A549 (cell line): ENCODE results near the gene SPTLC3. TPM values are rescaled to one million over a fixed set of nuclear protein-coding genes. Genes with fewer than 3 reads are reported as not detected.

Experiments used
- ATAC-seq, 2 experiments: fragments of 200-7000 bp in 1 of 2; fragments of >200 bp in 1 of 2; cut with Nextera tagmentation in 1 of 2; cut with Tn5 transposase in 1 of 2; 3 replicates each; pipeline versions ENCODE4 v1.8.0 to v1.9.1; 2018 to 2020; ENCODE audit warnings: mild to moderate bottlenecking in 1 of 2, moderate library complexity in 1 of 2
- CTCF ChIA-PET: fragments of 300-600 bp; sonication (Branson Sonifier 250); formaldehyde crosslinking; extraction: SDS; loops from one replicate; lab custom pipeline; 2021; ENCODE audit warnings: antibody characterized with exemption, inconsistent platforms; lab: Yijun Ruan, JAX
- POLR2A ChIA-PET: fragments of 350-600 bp; formaldehyde crosslinking; extraction: SDS; loops from one replicate; lab custom pipeline; 2021; ENCODE audit warnings: antibody characterized with exemption, inconsistent platforms; lab: Yijun Ruan, JAX
- DNase-seq, 2 experiments: peaks; one replicate each; pipeline versions ENCODE4 v3.0.0 to v3.0.0-alpha.2; 2011 to 2016; ENCODE audit warnings: low read depth in 1 of 2, low spot score in 1 of 2
- FAIRE-seq: peaks from 2 replicates; lab custom pipeline; 2011; peaks lifted over from hg19 to GRCh38; lab: Jason Lieb, UNC
- H3K27ac ChIP-seq, 2 experiments: fragments of >200 bp; sonication (Bioruptor Twin); formaldehyde crosslinking; 3 replicates each; pipeline ENCODE4 v1.5.1; 2016 to 2017
- H3K4me1 ChIP-seq: fragments of >200 bp; sonication (Bioruptor Twin); formaldehyde crosslinking; 3 replicates; pipeline ENCODE4 v1.6.1; 2016
- H3K4me2 ChIP-seq: fragments of >200 bp; sonication (Bioruptor Twin); formaldehyde crosslinking; 3 replicates; pipeline ENCODE4 v1.6.1; 2016
- H3K4me3 ChIP-seq: fragments of >200 bp; sonication (Bioruptor Twin); formaldehyde crosslinking; 3 replicates; pipeline ENCODE4 v1.5.1; 2016
- H3K9me3 ChIP-seq: fragments of >200 bp; sonication (Bioruptor Twin); formaldehyde crosslinking; 3 replicates; pipeline ENCODE4 v1.6.1; 2016
- CBX8 ChIP-seq: fragments of 200-600 bp; sonication (generic); IDR thresholded peaks from 2 replicates; pipeline ENCODE4 v1.6.1; 2016
- FOXS1 ChIP-seq: fragments of 250-450 bp; sonication (Bioruptor Pico); IDR thresholded peaks from 2 replicates; pipeline ENCODE4 v1.5.0; 2020; ENCODE audit warnings: mild to moderate bottlenecking, moderate library complexity
- HDAC2 ChIP-seq: fragments of 200-600 bp; sonication (generic); IDR thresholded peaks from 2 replicates; pipeline ENCODE4 v1.6.1; 2016
- HOXB5 ChIP-seq: fragments of 250-450 bp; sonication (Bioruptor Pico); IDR thresholded peaks from 2 replicates; pipeline ENCODE4 v1.5.0; 2020; ENCODE audit warnings: mild to moderate bottlenecking, moderate library complexity
- KDM5A ChIP-seq: fragments of 200-600 bp; sonication (generic); IDR thresholded peaks from 2 replicates; pipeline ENCODE4 v1.6.1; 2016; ENCODE audit warnings: antibody characterized with exemption, mild to moderate bottlenecking
- RARB ChIP-seq: fragments of 250-450 bp; sonication (Bioruptor Pico); IDR thresholded peaks from 2 replicates; pipeline ENCODE4 v1.8.0; 2021; ENCODE audit warnings: mild to moderate bottlenecking, moderate library complexity
- RFX5 ChIP-seq: fragments of 450-650 bp; IDR thresholded peaks from 2 replicates; pipeline ENCODE4 v1.7.1; 2014; ENCODE audit warnings: antibody characterized with exemption, mild to moderate bottlenecking, moderate library complexity
- ZFP36 ChIP-seq: fragments of 450-650 bp; IDR thresholded peaks from 2 replicates; pipeline ENCODE4 v1.6.1; 2014; ENCODE audit warnings: borderline replicate concordance; ENCODE audit not compliant: partially characterized antibody
- ZSCAN20 ChIP-seq: fragments of 250-450 bp; sonication (Bioruptor Pico); IDR thresholded peaks from 2 replicates; pipeline ENCODE4 v1.8.0; 2022; ENCODE audit warnings: mild to moderate bottlenecking, moderate library complexity
- WGBS: methylation state at CpG from one replicate; pipeline ENCODE4 v1.1.6; 2017; ENCODE audit errors: missing lambda C conversion rate; 5-methylcytosine and 5-hydroxymethylcytosine counted together
- polyA plus RNA-seq, 4 experiments: library from polyadenylated mRNA; depleted of rRNA in 3 of 4; stranded (reverse); fragments of >200 nt; fragmentation: RNase III in 1 of 4; extraction: RNeasy Plus Mini Kit Qiagen cat#74134 plus additional on column Dnase treatment in 1 of 4; gene quantifications; 2 replicates in 3 of 4; 3 replicates in 1 of 4; pipeline ENCODE4 v1.2.3, GENCODE V29; 2011 to 2017
- TF ChIP-seq, protein P1 (sequence below): fragments of 200-600 bp; sonication (generic); IDR thresholded peaks from 2 replicates; pipeline ENCODE4 v1.6.1; 2016; ENCODE audit warnings: antibody characterized with exemption, mild to moderate bottlenecking, moderate library complexity
- TF ChIP-seq, protein P2 (sequence below): fragments of 250-450 bp; sonication (Bioruptor Pico); IDR thresholded peaks from 2 replicates; pipeline ENCODE4 v1.5.0; 2020; ENCODE audit warnings: low read depth, mild to moderate bottlenecking, moderate library complexity

The SPTLC3 gene
- polyA plus RNA-seq, 2 of the 4 experiments (the other 2 are of a cell fraction), result 0.10 to 0.57 TPM

DNA sequence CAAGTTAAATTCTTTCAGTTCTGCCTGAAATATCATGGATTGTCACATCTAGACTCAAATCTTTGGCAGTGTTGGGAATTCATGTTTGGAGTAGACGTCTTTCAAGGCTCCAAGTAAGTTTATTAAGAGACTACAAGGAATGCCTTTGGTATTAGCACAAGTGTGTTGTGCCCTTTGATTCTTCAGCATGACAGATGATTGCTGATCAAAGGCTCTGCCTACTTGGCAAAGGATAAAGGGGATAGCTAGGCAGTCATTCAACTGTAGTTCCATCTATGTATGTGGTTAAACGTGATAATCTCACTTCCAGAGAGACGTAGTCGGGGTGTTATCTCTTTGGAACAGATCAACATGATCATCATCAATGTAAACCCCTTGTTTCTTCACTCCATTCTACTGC, 86.2 kb downstream of the SPTLC3 start:
- H3K4me1 ChIP-seq, result no peaks in the 10 kb centered on the region
- no peak for ATAC-seq
- ChIA-PET POLR2A (no interaction called here), CTCF (interaction anchor here (0.8 to 2.6 kb wide), 4 partner anchors 16 to 169 kb away, joined by 3 to 10 read pairs (median 5); no protein-coding TSS in a partner anchor)
- no peaks in the 10 kb centered on the region for H3K9me3 ChIP-seq
- no peak overlapping the region for H3K4me2 ChIP-seq
- no peak for DNase-seq
- no peak overlapping the region for H3K27ac ChIP-seq
- no peak overlapping the region for H3K4me3 ChIP-seq
- TF ChIP-seq ZSCAN20, result no peak
- TF ChIP-seq RARB (CRISPR knock-in tag), result no peak
- TF ChIP-seq, protein P1, sequence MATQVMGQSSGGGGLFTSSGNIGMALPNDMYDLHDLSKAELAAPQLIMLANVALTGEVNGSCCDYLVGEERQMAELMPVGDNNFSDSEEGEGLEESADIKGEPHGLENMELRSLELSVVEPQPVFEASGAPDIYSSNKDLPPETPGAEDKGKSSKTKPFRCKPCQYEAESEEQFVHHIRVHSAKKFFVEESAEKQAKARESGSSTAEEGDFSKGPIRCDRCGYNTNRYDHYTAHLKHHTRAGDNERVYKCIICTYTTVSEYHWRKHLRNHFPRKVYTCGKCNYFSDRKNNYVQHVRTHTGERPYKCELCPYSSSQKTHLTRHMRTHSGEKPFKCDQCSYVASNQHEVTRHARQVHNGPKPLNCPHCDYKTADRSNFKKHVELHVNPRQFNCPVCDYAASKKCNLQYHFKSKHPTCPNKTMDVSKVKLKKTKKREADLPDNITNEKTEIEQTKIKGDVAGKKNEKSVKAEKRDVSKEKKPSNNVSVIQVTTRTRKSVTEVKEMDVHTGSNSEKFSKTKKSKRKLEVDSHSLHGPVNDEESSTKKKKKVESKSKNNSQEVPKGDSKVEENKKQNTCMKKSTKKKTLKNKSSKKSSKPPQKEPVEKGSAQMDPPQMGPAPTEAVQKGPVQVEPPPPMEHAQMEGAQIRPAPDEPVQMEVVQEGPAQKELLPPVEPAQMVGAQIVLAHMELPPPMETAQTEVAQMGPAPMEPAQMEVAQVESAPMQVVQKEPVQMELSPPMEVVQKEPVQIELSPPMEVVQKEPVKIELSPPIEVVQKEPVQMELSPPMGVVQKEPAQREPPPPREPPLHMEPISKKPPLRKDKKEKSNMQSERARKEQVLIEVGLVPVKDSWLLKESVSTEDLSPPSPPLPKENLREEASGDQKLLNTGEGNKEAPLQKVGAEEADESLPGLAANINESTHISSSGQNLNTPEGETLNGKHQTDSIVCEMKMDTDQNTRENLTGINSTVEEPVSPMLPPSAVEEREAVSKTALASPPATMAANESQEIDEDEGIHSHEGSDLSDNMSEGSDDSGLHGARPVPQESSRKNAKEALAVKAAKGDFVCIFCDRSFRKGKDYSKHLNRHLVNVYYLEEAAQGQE, result no peak
- no peak for FAIRE-seq
- 5% methylated on average over 4 of the region's 4 CpGs for WGBS

DNA sequence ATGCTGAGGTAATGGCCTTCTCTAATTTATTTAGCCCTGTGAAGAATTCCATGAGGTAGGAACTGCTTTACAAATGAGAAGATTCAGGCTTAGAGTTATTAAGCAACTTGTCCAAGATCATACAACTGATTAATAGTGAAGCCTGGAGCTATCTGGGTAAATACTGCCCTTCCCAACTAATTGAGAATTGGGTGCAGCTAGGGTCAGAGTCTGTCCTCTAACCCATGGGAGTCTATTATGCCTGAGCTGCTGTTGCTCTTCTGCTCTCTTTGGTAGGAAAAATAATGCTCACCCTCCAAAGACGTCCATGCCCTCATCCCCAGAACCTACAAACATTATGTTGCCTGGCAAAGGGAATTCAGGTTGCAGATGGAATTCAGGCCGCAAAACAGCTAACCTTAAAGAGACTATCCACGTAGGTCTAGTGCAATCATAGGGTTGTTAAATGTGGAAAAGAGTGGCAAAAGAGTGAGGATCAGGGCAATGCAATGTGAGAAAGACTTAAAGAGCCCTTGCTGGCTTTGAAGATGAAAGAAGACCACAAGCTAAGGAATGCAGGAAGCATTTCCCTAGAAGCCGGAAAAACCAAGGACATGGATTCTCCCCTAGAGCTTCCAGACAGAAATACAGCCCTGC, 90.1 kb downstream of the SPTLC3 start:
- WGBS, result 58% methylated on average over 4 of the region's 4 CpGs
- DNase-seq (no peak), ATAC-seq (no peak), FAIRE-seq (peak; percentile 43)
- H3K9me3 ChIP-seq, result no peaks in the 10 kb centered on the region
- TF ChIP-seq CBX8, result no peak
- ChIA-PET CTCF (interaction anchor here (0.5 to 10.1 kb wide), 9 partner anchors 8 to 556 kb away, joined by 3 to 149 read pairs (median 4); no protein-coding TSS in a partner anchor), POLR2A (no interaction called here)
- no peak overlapping the region for H3K4me3 ChIP-seq
- H3K27ac ChIP-seq, result no peak overlapping the region
- no peak overlapping the region for H3K4me2 ChIP-seq
- no peaks in the 10 kb centered on the region for H3K4me1 ChIP-seq

DNA sequence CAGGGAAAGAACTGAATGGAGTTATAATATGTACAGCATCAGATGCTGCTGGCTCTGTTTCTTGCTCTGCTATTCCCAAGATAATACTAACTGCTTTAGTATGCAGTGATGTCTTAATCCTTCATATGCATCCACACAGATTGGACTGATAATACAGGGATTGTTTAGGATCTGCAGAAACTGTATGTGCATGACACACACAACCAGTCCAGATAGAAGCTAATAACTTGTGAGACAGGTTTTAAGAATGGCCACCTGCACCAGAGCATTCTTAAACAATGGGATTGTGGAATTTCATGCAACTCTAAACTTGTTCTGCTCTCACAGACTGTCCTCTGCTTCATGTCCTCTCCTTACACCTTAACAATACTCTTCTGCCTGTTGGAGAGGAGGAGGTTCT, 90.9 kb downstream of the SPTLC3 start:
- no peak overlapping the region for H3K4me2 ChIP-seq

DNA sequence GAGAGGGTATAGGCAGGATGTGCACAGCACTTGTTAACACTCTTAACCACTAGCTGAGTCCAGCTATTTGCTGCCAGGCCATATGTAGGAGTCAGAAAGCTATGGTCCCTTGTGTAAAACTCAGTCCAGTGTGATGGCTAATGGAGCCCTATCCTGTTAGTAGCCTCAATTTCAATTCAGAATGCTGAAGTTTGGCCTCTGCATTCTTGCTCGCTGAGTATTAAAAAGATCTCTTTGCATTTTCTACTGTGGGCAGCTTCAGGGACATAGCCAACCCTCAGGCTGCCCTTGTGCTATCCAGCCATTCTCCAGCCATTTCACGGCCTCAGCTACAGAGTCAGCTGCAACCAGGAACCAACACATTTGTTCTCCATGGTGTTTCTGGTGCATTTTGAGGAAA, 92.5 kb downstream of the SPTLC3 start:
- POLR2A ChIA-PET, result no interaction called here
- ATAC-seq (no peak), DNase-seq (no peak)
- Histone ChIP-seq H3K4me1 (no peaks in the 10 kb centered on the region), H3K4me2 (no peak overlapping the region), H3K9me3 (no peaks in the 10 kb centered on the region), H3K4me3 (no peak overlapping the region)
- TF ChIP-seq, protein P2, sequence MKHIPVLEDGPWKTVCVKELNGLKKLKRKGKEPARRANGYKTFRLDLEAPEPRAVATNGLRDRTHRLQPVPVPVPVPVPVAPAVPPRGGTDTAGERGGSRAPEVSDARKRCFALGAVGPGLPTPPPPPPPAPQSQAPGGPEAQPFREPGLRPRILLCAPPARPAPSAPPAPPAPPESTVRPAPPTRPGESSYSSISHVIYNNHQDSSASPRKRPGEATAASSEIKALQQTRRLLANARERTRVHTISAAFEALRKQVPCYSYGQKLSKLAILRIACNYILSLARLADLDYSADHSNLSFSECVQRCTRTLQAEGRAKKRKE (CRISPR knock-in tag), result no peak
- TF ChIP-seq KDM5A, result no peak
- TF ChIP-seq ZFP36, result no peak
- TF ChIP-seq HDAC2, result no peak
- TF ChIP-seq, all 56 proteins: peak for 0
- WGBS, result 49% methylated on average over 2 of the region's 2 CpGs
- no peak overlapping the region for H3K27ac ChIP-seq
- CTCF ChIA-PET, result interaction anchor here (0.5 to 10.1 kb wide), 8 partner anchors 9 to 183 kb away, joined by 3 to 149 read pairs (median 4); partner anchors contain the start of gene SPTLC3
- FAIRE-seq, result no peak

More for the DNA sequence above, 90.9 kb downstream of the SPTLC3 start:
- no peaks in the 10 kb centered on the region for H3K4me1 ChIP-seq
- H3K27ac ChIP-seq, result no peak overlapping the region
- H3K4me3 ChIP-seq, result no peak overlapping the region
- DNase-seq (no peak), FAIRE-seq (no peak), ATAC-seq (no peak)
- CTCF ChIA-PET, result interaction anchor here (0.9 to 10.1 kb wide), 5 partner anchors 9 to 174 kb away, joined by 3 to 149 read pairs (median 5); no protein-coding TSS in a partner anchor
- TF ChIP-seq HOXB5 (no peak), FOXS1 (CRISPR knock-in tag) (no peak), RFX5 (no peak)
- no peaks in the 10 kb centered on the region for H3K9me3 ChIP-seq
- POLR2A ChIA-PET, result no interaction called here
